HG02588 (cell line): ENCODE results near the gene ZNF74.

Source experiments
- ATAC-seq: cut with Tn5 transposase; IDR thresholded peaks from one replicate; pipeline ENCODE4 v1.9.1; 2021; ENCODE audit warnings: mild to moderate bottlenecking, moderate library complexity; ENCODE audit not compliant: unreplicated experiment

Gene ZNF74

GRCh38 chr22:20430720-20431510, 37.0 kb downstream of the ZNF74 start:
- no peak for ATAC-seq

DNA sequence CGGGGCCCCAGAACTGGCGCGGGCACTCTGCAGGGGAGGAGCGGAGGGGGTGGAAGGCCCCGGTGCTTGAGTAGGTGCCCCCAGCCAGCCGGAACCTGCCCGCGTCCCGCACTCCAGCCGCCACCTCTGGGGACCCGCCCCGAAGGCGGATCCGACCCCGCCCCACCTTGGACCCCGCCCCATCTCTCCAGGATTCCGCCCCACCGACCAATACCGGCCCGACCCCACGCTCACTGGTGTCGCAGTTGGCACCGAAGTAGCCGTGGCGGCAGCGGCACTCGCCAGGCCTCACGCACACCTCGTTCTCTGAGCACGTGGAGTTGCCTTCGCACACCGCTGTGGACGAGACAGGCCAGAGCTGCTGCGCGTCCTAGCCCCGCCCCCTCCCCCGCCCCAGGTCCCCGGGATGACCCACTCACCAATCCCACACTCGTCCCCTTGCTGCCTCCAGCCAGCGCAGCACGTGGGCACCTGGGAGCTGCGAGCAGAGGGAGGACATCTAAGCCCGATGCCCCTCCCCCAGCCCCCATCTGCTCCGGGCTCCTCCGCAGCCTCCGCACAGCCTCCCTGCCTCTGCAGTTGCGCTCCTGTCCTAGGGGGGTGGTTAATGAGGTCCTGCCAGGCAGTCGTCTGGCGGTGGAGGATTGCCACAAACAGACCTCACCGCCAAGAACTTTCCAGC, 37.7 kb downstream of the ZNF74 start:
- no peak for ATAC-seq

DNA sequence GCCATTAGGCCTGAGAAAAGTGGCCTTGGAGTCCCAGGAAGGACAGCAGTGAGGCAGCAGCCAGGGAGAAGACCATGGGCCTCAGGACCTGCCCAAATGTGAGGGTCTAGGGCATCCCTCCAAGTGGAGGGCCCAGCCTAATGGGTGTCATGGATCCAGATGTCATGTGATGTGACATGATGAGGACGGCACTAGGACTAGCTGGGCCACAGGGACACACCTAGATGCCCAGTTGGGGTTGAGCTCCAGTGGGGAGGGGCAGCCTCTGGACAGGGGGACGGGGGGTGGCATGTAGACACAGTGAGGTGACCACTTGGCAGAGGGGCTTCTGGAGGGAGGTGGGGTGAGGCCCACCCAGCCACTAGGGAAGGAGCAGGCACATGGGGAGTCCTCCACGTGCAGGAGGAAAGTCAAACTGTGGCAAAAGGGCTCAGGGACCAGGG, 38.3 kb downstream of the ZNF74 start:
- ATAC-seq = no peak

DNA sequence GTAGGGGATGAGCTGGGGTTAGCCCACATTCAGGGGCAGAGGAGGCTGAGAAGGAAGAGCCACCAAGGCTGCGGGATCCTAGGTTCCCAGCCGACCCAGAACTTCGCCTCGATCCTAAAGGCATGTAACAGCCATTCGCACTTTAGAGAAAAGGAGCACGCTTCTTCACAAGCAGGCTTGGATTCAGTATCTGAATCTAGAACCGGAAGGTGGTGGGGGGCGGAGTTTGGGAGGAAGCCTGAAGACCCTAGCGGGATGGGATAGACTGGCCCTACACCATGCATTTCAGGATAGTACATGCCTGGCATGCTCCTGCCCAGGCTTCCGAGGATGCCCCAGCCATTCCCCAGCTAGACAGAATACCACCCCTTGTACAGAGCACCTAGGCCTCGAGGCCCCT, 39.2 kb downstream of the ZNF74 start:
- no peak for ATAC-seq

- ATAC-seq = no peak
Measured at GRCh38 chr22:20433686-20434241, 39.8 kb downstream of the ZNF74 start.

DNA sequence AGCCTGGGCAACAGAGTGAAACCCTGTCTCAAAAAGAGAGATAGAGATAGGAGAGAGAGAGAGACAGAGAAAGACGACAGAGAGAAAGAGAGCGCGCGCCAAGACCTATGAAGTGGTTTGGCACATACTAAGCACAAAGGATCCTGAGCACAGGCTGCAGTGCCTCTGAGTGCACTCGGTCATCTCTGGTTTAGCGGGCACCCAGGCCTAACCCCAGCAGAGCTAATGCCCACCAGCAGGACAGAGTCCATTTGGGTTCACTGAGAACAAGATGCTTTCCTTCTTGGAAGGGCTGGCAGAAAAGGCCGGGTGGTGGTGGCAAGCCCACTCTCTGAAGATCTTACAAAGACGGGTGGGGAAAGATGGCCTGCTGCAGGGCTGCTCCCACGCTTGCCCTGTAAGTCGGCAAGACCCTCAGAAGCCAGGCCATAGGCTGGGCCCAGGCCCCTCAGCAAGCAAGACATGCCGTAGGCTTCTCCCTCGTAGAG, 40.4 kb downstream of the ZNF74 start:
- ATAC-seq = no peak

DNA sequence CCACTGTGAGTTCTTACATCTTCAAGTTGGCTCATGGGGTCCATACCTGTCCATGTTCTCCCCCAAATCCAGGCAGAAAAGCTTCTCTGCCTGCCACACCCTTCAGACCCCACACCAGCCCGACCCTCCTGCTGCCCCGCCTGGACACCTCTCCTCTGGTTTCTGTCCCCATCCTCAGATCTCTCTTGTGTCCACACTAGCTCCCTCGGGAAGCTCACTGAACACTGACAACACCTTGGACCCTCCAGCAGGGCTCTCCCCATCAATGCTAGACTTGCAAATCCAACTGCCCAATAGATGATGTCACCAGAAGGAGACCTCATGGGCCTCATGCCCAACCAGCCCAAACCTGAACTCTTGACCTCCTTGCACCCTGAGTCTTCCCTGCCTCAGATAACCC, 40.8 kb downstream of the ZNF74 start:
- no peak for ATAC-seq

- ATAC-seq = no peak
Measured at GRCh38 chr22:20435436-20436306, 41.7 kb downstream of the ZNF74 start.

- ATAC-seq = no peak
Measured at GRCh38 chr22:20436307-20436767, 42.4 kb downstream of the ZNF74 start.

GRCh38 chr22:20436768-20437612, 43.0 kb downstream of the ZNF74 start:
- no peak for ATAC-seq

- no peak for ATAC-seq
Measured at GRCh38 chr22:20437613-20438426, 43.9 kb downstream of the ZNF74 start, which contains the start of gene SCARF2. Gene SCARF2, minus strand, starts transcription at chr22:20437825. Its CDS starts 71 bp downstream, at chr22:20437754.

- ATAC-seq = no peak
Measured at GRCh38 chr22:20438427-20438677, 44.4 kb downstream of the ZNF74 start.

DNA sequence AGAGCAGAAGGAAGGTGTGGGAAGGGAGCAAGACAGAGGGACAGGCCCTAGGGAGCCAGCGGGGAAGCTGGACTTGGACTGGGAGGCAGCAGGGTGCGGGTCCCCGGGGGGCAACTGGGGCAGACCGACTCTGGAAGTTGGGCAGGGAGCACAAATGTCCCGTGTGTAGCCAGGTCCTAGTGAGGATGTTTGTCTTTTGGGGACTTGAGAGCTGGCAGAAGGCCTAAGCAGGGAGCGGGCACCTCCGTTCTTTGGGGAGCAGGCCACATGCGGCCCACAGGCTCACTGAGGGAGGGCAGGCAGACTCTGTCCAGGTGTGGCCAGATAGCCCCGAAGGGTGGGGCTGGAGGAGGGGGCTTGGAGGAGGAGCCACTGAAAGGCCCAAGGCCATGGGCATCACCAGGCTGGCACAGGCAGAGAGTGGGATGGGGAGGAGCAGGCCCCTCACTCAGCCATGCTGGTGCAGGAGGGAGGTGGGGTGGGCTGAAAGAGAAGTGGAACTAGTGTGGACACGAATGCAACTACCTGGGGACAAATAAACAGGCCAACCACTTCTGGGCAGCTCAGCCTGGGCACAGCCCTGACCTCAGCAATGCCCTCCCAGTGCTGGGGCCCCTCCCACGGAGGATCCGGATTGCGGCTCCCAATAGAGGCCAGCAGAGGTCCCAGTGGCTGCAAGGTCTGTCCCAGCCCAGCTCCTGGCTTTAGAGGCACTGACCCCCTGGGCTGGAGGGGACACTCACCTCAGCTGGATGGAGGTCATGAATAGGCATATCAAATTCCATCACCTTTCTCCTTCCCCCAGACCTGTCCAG, 44.9 kb downstream of the ZNF74 start:
- no peak for ATAC-seq

GRCh38 chr22:20439556-20439927, 45.6 kb downstream of the ZNF74 start:
- ATAC-seq = no peak

- no peak for ATAC-seq
Measured at GRCh38 chr22:20439928-20440575, 46.1 kb downstream of the ZNF74 start.

GRCh38 chr22:20440637-20441591, 47.0 kb downstream of the ZNF74 start:
- no peak for ATAC-seq
